Measurements from ENCODE around the gene ZC3H12C.

ZC3H12C gene

DNA sequence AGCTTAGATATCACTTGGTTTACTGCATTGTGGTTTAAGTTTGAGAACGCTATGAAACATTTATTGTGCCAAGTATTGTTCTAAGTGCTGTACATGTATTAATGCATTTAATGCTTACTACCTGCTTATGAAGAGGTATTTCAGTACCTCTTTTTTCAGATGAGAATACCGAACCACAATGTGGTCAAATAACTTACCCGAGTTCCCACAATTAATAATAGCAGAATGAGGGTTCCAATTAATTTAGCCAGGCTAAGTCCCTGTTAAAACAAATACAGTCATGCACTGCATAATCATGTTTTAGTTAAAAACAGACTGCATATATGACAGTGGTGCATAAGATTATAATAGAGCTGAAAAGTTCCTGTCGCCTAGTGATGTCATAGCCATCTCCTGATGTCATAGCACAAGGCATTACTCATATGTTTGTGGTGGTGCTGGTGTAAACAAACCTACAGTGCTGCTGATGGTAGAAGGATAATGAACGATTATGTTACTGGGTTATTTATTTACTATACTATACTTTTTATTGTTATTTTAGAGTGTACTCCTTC lies 4.3 kb downstream of the ZC3H12C start:
- TF ChIP-seq ZNF274 (IDR thresholded peaks at IDR 0.05; ENCODE audit: low read depth, low read length): no peak
- H3K4me3 ChIP-seq (ENCODE audit: low read length): no peak overlapping the region

- H3K4me3 ChIP-seq (ENCODE audit: low read length): no peak overlapping the region
- TF ChIP-seq ZNF274 (IDR thresholded peaks at IDR 0.05; ENCODE audit: low read depth, low read length): no peak
These were observed 5.5 kb downstream of the ZC3H12C start for GRCh38 chr11:110098645-110099044.

GRCh38 chr11:110100476-110101240 lies 7.5 kb downstream of the ZC3H12C start:
- no peak for TF ChIP-seq ZNF274 (IDR thresholded peaks at IDR 0.05; ENCODE audit: low read depth, low read length)
- H3K4me3 ChIP-seq (ENCODE audit: low read length): no peak overlapping the region

DNA sequence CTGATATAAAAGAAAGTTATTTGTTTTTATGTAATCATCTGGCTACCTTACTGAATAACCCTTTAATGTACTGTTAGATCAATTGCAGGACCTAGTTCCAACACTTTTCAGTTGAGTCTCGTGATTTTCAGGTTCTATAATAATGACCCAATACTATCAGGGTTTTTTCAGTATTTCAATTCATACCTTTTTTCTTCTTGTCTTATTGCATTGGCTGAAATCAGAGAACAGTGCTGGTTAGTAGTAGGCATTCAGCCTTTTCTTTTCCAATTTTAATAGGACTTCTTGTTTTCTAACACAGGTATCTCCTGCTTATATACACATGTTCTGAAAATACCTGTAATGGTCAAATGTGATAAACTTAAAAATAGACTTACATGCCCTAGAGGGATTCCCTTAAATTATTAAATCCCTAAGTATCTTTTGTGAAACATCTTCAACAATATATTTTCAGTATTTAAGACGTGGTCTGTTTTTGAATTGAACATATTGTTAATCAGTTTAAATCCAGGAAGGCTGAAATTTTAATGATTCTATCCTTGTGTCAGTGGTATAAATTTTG lies 13.6 kb downstream of the ZC3H12C start:
- no peak for TF ChIP-seq ZNF274 (IDR thresholded peaks at IDR 0.05; ENCODE audit: low read depth, low read length)
- no peak overlapping the region for H3K4me3 ChIP-seq (ENCODE audit: low read length)

DNA sequence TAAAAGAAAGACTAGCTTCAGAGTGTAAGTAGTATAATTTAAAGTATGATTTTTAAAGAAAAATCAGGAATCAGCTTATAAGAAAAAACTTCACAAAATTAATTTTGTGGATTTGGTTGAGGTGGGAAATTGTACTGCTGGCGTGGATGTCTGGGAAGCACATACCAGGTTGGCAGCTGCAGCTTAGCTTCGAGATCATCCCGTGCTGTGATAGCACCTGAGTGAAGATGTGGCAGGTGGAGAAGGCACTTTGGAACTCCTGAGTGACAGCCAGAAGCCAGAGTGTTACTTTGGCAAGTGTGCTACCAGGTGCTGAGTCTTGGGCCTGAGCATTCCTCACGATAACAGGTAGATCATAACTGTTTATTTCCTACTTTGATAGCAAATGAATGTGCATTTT lies 17.7 kb downstream of the ZC3H12C start:
- no peak for TF ChIP-seq ZNF274 (IDR thresholded peaks at IDR 0.05; ENCODE audit: low read depth, low read length)
- H3K4me3 ChIP-seq (ENCODE audit: low read length): no peak overlapping the region

- no peak for TF ChIP-seq ZNF274 (IDR thresholded peaks at IDR 0.05; ENCODE audit: low read depth, low read length)
These were observed 19.3 kb downstream of the ZC3H12C start for GRCh38 chr11:110112457-110112856.

GRCh38 chr11:110113505-110113904 lies 20.3 kb downstream of the ZC3H12C start:
- no peak for TF ChIP-seq ZNF274 (IDR thresholded peaks at IDR 0.05; ENCODE audit: low read depth, low read length)
- H3K4me3 ChIP-seq (ENCODE audit: low read length): no peak overlapping the region

More at GRCh38 chr11:110112457-110112856, 19.3 kb downstream of the ZC3H12C start:
- H3K4me3 ChIP-seq (ENCODE audit: low read length): no peak overlapping the region

- no peak overlapping the region for H3K4me3 ChIP-seq (ENCODE audit: low read length)
These were observed 20.8 kb downstream of the ZC3H12C start for GRCh38 chr11:110113973-110114372.

GRCh38 chr11:110119317-110119716 lies 26.1 kb downstream of the ZC3H12C start:
- TF ChIP-seq ZNF274 (IDR thresholded peaks at IDR 0.05; ENCODE audit: low read depth, low read length): no peak
- H3K4me3 ChIP-seq (ENCODE audit: low read length): no peak overlapping the region

More at GRCh38 chr11:110113973-110114372, 20.8 kb downstream of the ZC3H12C start:
- TF ChIP-seq ZNF274 (IDR thresholded peaks at IDR 0.05; ENCODE audit: low read depth, low read length): no peak

DNA sequence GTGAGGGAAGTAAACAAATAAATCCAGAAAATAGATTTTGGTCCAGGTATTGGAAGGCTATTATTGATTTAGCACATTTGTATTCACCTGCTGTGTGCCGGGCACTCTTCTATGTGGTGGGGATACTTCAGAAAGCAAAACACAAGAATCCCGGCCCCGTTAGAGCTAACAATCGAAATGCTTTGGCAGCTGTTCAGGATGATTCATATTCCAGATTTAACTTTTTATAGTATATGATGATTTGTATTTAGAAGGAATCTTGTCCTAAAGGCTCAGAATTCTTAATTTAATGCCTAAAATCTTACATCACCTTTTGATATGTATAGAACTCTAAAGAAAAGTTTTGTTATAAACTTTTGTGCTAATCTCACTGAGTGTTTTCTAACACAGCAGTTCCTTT lies 28.0 kb downstream of the ZC3H12C start:
- H3K4me3 ChIP-seq (ENCODE audit: low read length): no peak overlapping the region
- TF ChIP-seq ZNF274 (IDR thresholded peaks at IDR 0.05; ENCODE audit: low read depth, low read length): no peak

GRCh38 chr11:110123003-110123402 lies 29.8 kb downstream of the ZC3H12C start:
- H3K4me3 ChIP-seq (ENCODE audit: low read length): no peak overlapping the region
- TF ChIP-seq ZNF274 (IDR thresholded peaks at IDR 0.05; ENCODE audit: low read depth, low read length): no peak

GRCh38 chr11:110124605-110125004 lies 31.4 kb downstream of the ZC3H12C start:
- no peak overlapping the region for H3K4me3 ChIP-seq (ENCODE audit: low read length)
- no peak for TF ChIP-seq ZNF274 (IDR thresholded peaks at IDR 0.05; ENCODE audit: low read depth, low read length)

- no peak for TF ChIP-seq ZNF274 (IDR thresholded peaks at IDR 0.05; ENCODE audit: low read depth, low read length)
- no peak overlapping the region for H3K4me3 ChIP-seq (ENCODE audit: low read length)
These were observed 32.4 kb downstream of the ZC3H12C start for GRCh38 chr11:110125632-110126031.

DNA sequence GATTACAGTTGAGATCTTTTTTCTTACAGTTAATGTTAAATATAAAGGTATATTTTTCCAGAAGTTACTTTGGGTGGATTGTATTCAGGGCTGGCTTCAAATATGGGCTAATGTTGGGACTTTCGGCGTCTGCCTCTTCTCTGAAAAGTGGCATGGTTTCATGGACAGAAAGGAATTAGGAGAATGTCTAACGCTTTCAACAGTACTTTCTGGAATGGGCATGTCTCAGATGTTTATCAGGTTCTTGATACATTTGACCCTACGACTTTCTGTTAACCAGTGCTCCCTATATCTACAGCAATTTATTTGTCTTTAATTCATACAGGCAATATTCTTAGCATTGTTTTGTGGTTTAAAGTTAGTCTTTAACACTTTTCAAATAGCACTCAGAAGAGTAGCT lies 33.7 kb downstream of the ZC3H12C start:
- no peak overlapping the region for H3K4me3 ChIP-seq (ENCODE audit: low read length)
- TF ChIP-seq ZNF274 (IDR thresholded peaks at IDR 0.05; ENCODE audit: low read depth, low read length): no peak

DNA sequence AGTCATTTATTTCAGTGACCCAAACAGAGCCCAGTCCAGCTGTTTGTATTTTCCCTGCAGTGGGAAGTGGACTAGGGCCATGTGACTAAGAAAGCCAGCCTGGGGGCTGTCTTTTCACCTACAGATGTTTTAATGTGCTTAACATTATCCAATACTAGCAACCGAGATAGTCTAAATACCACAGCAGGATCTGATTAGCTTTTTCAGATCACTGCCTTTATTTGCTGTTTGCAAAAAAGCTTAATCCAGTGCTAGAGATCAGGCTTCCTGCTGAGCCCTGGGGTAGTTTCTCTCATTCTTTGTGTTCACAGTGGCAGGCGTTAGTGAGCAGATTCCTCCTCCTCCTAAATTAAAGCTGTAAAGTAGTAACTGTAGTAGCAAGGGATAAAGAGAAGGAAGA lies 35.0 kb downstream of the ZC3H12C start:
- no peak overlapping the region for H3K4me3 ChIP-seq (ENCODE audit: low read length)
- TF ChIP-seq ZNF274 (IDR thresholded peaks at IDR 0.05; ENCODE audit: low read depth, low read length): no peak

Measured in GM08714 (cell line).